HEK293 (cell line): Measurements from ENCODE around the gene TOM1L2.

Source experiments
- CTCF ChIP-seq: fragments of 450-650 bp; formaldehyde crosslinking; IDR thresholded peaks from 2 replicates; pipeline ENCODE4 v1.5.1; 2016; ENCODE audit warnings: missing biosample characterization, missing genetic modification characterization
- ZNF274 ChIP-seq, 2 experiments: fragments of 200-500 bp in 1 of 2; fragments of 450-650 bp in 1 of 2; sonication (Bioruptor generic) in 1 of 2; formaldehyde crosslinking in 1 of 2; IDR thresholded peaks; 2 replicates each; pipeline versions ENCODE4 v1.5.1 to v1.6.1; 2014 to 2016; ENCODE audit warnings: borderline replicate concordance in 1 of 2, inconsistent platforms in 1 of 2, low read length in 1 of 2, missing biosample characterization in 1 of 2, missing genetic modification characterization in 1 of 2

- TF ChIP-seq CTCF (tag by site-specific recombination) (no peak), ZNF274 (IDR thresholded peaks at IDR 0.05; ENCODE audit: low read length) (no peak), ZNF274 (tag by site-specific recombination; IDR thresholded peaks at IDR 0.05; ENCODE audit: borderline replicate concordance) (no peak)
These were observed 62.1 kb downstream of the TOM1L2 start for GRCh38 chr17:17910060-17910459.
